DMS153 treated with DMSO at 0.1 percent for 48 hours (cell line): ENCODE data around the gene PDZD7.

Experiments used
- DNase-seq: peaks from one replicate; lab custom pipeline; 2025; ENCODE audit not compliant: unreplicated experiment; lab: John Stamatoyannopoulos, UW

Gene PDZD7

GRCh38 chr10:101005361-101005760, 25.6 kb downstream of the PDZD7 start:
- DNase-seq: no peak

- no peak for DNase-seq
Observed at GRCh38 chr10:101003639-101004206, 27.2 kb downstream of the PDZD7 start.

GRCh38 chr10:101002456-101002855, 28.5 kb downstream of the PDZD7 start:
- no peak for DNase-seq

GRCh38 chr10:101001659-101002035, 29.3 kb downstream of the PDZD7 start:
- no peak for DNase-seq

- DNase-seq: no peak
Observed at GRCh38 chr10:101000915-101001658, 29.8 kb downstream of the PDZD7 start.

GRCh38 chr10:101000127-101000914, 30.6 kb downstream of the PDZD7 start:
- DNase-seq: no peak

- no peak for DNase-seq
Observed at GRCh38 chr10:100999742-101000126, 31.2 kb downstream of the PDZD7 start, which contains the start of gene LZTS2. TSS of gene LZTS2 (plus strand) at chr10:100999808. CDS start at chr10:101002539, 2,731 bp downstream.

- peak; percentile 44 for DNase-seq
Observed at GRCh38 chr10:100998991-100999741, 31.8 kb downstream of the PDZD7 start.

- peak; percentile 77 for DNase-seq
Observed at GRCh38 chr10:100998183-100998990, 32.5 kb downstream of the PDZD7 start.

- peak; percentile 39 for DNase-seq
Observed at GRCh38 chr10:100997360-100998182, 33.4 kb downstream of the PDZD7 start.

GRCh38 chr10:100996678-100997359, 34.1 kb downstream of the PDZD7 start:
- peak; percentile 35 for DNase-seq

- no peak for DNase-seq
Observed at GRCh38 chr10:100995181-100995580, 35.7 kb downstream of the PDZD7 start.

GRCh38 chr10:100993986-100994708, 36.8 kb downstream of the PDZD7 start:
- DNase-seq: no peak

GRCh38 chr10:100989088-100989487, 41.8 kb downstream of the PDZD7 start:
- DNase-seq: no peak

- DNase-seq: no peak
Observed at GRCh38 chr10:100988166-100988565, 42.8 kb downstream of the PDZD7 start.

- no peak for DNase-seq
Observed at GRCh38 chr10:100987685-100988049, 43.3 kb downstream of the PDZD7 start.

- DNase-seq: peak; percentile 42
Observed at GRCh38 chr10:100986952-100987684, 43.8 kb downstream of the PDZD7 start, which contains the start of the genes MRPL43 and TWNK. TSS of gene MRPL43 (minus strand) at chr10:100987497. CDS start at chr10:100987443, 54 bp downstream. TSS of gene TWNK (plus strand) at chr10:100987543. CDS start at chr10:100988211, 668 bp downstream.

GRCh38 chr10:100986623-100986951, 44.3 kb downstream of the PDZD7 start:
- DNase-seq: no peak
